HG03439 (cell line): ENCODE data around the gene TMEM9.
A peak's percentile ranks its signal among the peaks of the same experiment; 100 is the strongest.

ENCODE experiments used
- ATAC-seq: cut with Tn5 transposase; IDR thresholded peaks from one replicate; pipeline ENCODE4 v1.9.1; 2021; ENCODE audit warnings: mild to moderate bottlenecking, moderate library complexity; ENCODE audit not compliant: unreplicated experiment

TMEM9 gene

GRCh38 chr1:201128476-201128875 lies 25.8 kb downstream of the TMEM9 start:
- no peak for ATAC-seq

GRCh38 chr1:201127755-201128455 lies 26.4 kb downstream of the TMEM9 start:
- no peak for ATAC-seq

- ATAC-seq, result no peak
Measured at GRCh38 chr1:201126832-201127754, 27.2 kb downstream of the TMEM9 start, which contains the start of gene ASCL5. TSS of gene ASCL5 (minus strand) at chr1:201127184. CDS start at chr1:201115372, 11,812 bp downstream.

- ATAC-seq, result no peak
Measured at GRCh38 chr1:201126463-201126831, 27.8 kb downstream of the TMEM9 start.

GRCh38 chr1:201125800-201126199 lies 28.5 kb downstream of the TMEM9 start:
- no peak for ATAC-seq

- ATAC-seq, result no peak
Measured at GRCh38 chr1:201125019-201125418, 29.3 kb downstream of the TMEM9 start.

- no peak for ATAC-seq
Measured at GRCh38 chr1:201123866-201124265, 30.4 kb downstream of the TMEM9 start.

GRCh38 chr1:201122321-201122957 lies 31.8 kb downstream of the TMEM9 start:
- no peak for ATAC-seq

GRCh38 chr1:201119206-201120197 lies 34.8 kb downstream of the TMEM9 start:
- no peak for ATAC-seq

- no peak for ATAC-seq
Measured at GRCh38 chr1:201116091-201116490, 38.2 kb downstream of the TMEM9 start.

- no peak for ATAC-seq
Measured at GRCh38 chr1:201115390-201115937, 38.8 kb downstream of the TMEM9 start.

GRCh38 chr1:201114245-201115131 lies 39.8 kb downstream of the TMEM9 start:
- peak; percentile 78 for ATAC-seq

- ATAC-seq, result no peak
Measured at GRCh38 chr1:201113451-201114244, 40.6 kb downstream of the TMEM9 start.

GRCh38 chr1:201112926-201113325 lies 41.3 kb downstream of the TMEM9 start:
- no peak for ATAC-seq

GRCh38 chr1:201112173-201112731 lies 42.0 kb downstream of the TMEM9 start, which contains the start of gene CACNA1S:
TSS of gene CACNA1S (minus strand) at chr1:201112426. CDS start at chr1:201112339, 87 bp downstream.
- no peak for ATAC-seq

- no peak for ATAC-seq
Measured at GRCh38 chr1:201111672-201112071, 42.6 kb downstream of the TMEM9 start.

GRCh38 chr1:201111156-201111555 lies 43.1 kb downstream of the TMEM9 start:
- ATAC-seq, result no peak

GRCh38 chr1:201110616-201111015 lies 43.7 kb downstream of the TMEM9 start:
- no peak for ATAC-seq
